ENCODE measurements around the gene OGA. TPM values are rescaled to one million over a fixed set of nuclear protein-coding genes. Genes with fewer than 3 reads are reported as not detected.
A peak's percentile ranks its signal among the peaks of the same experiment; 100 is the strongest.

Gene OGA
- total and polyA plus RNA-seq, 9 of the 15 experiments (the other 6 are each of a cell fraction or from before 2014, with no cell fraction given), result 13.5 to 73.5 (median 59.5) TPM

DNA sequence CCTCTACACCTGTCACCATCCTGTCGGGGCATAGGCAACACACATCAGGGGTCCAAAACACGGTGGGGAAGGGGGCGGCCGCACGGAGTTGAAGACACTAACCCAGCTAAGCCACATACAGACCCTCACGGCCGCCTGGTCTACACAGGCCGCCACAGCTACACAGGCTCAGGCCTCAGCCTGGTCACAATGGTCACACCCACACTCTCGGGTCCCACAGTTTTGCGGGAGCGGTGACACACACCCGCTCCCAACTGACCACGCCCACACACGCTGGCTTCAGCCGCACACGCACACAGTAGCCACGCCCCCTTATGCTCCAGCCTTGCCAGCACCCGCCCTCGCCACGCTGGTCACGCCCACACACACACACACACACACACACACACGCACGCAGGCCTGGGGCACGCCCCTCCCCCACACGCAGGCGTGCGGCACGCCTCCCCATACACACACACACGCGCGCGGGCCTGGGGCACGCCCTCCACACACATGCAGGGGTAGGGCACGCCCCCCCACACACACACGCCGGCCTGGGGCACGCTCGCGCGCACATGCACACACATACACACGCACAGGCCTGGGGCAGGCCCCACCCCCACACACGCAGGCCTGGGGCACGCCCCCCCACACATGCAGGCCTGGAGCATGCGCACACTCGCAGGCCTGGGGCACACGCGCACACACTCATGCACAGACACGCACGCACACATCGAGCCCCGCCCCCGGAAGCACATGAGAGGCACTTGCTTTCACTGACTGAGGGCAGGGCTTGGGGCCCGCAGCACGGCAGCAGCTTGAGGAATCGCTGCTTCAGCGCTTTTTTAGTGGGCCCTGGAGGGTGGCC, 12.3 kb upstream of the OGA start (continued):
- TF ChIP-seq ZMIZ1 (IDR thresholded peaks at IDR 0.05; ENCODE audit: low read depth in 2 of 2, low read length in 2 of 2), result 0 out of 4 replicates have a peak, but pooled peaks of 1 of the 2 experiments have one; percentile 20
- no peak for TF ChIP-seq NONO (IDR thresholded peaks at IDR 0.05; ENCODE audit: low read depth in 2 of 2, low read length in 1 of 2)
- TF ChIP-seq L3MBTL2 (IDR thresholded peaks at IDR 0.05), result no peak
- TF ChIP-seq AFF1 (IDR thresholded peaks at IDR 0.05; ENCODE audit: low read depth in 1 of 2, partially characterized antibody in 2 of 2), result no peak
- TF ChIP-seq NFXL1 (CRISPR knock-in tag; IDR thresholded peaks at IDR 0.05), result no peak
- TF ChIP-seq PRDM10 (IDR thresholded peaks at IDR 0.05; ENCODE audit: partially characterized antibody), result peak; percentile 21
- TF ChIP-seq, protein P1, sequence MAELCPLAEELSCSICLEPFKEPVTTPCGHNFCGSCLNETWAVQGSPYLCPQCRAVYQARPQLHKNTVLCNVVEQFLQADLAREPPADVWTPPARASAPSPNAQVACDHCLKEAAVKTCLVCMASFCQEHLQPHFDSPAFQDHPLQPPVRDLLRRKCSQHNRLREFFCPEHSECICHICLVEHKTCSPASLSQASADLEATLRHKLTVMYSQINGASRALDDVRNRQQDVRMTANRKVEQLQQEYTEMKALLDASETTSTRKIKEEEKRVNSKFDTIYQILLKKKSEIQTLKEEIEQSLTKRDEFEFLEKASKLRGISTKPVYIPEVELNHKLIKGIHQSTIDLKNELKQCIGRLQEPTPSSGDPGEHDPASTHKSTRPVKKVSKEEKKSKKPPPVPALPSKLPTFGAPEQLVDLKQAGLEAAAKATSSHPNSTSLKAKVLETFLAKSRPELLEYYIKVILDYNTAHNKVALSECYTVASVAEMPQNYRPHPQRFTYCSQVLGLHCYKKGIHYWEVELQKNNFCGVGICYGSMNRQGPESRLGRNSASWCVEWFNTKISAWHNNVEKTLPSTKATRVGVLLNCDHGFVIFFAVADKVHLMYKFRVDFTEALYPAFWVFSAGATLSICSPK (IDR thresholded peaks at IDR 0.05; ENCODE audit: borderline replicate concordance), result no peak
- TF ChIP-seq RBM39 (optimal IDR thresholded peaks at IDR 0.05; ENCODE audit: low read depth, low read length), result no peak
- no peak for TF ChIP-seq ZNF12 (CRISPR knock-in tag; IDR thresholded peaks at IDR 0.05)
- peak in 1 of 2 experiments; percentile 99; a peak in 3 of 4 replicates for TF ChIP-seq HDAC1 (IDR thresholded peaks at IDR 0.05)

Data from K562 (cell line).